Activated CD8-positive, alpha-beta memory T cell treated with anti-CD3 and anti-CD28 coated beads, Interleukin-2, amount 50 U/mL, for 24 hours (primary cell): ENCODE results near the gene GPR162.

ENCODE experiments used
- DNase-seq: peaks from one replicate; pipeline ENCODE4 v3.0.0-alpha.2; 2020; ENCODE audit errors: extremely low read depth

Gene GPR162, protein sequence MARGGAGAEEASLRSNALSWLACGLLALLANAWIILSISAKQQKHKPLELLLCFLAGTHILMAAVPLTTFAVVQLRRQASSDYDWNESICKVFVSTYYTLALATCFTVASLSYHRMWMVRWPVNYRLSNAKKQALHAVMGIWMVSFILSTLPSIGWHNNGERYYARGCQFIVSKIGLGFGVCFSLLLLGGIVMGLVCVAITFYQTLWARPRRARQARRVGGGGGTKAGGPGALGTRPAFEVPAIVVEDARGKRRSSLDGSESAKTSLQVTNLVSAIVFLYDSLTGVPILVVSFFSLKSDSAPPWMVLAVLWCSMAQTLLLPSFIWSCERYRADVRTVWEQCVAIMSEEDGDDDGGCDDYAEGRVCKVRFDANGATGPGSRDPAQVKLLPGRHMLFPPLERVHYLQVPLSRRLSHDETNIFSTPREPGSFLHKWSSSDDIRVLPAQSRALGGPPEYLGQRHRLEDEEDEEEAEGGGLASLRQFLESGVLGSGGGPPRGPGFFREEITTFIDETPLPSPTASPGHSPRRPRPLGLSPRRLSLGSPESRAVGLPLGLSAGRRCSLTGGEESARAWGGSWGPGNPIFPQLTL

DNA sequence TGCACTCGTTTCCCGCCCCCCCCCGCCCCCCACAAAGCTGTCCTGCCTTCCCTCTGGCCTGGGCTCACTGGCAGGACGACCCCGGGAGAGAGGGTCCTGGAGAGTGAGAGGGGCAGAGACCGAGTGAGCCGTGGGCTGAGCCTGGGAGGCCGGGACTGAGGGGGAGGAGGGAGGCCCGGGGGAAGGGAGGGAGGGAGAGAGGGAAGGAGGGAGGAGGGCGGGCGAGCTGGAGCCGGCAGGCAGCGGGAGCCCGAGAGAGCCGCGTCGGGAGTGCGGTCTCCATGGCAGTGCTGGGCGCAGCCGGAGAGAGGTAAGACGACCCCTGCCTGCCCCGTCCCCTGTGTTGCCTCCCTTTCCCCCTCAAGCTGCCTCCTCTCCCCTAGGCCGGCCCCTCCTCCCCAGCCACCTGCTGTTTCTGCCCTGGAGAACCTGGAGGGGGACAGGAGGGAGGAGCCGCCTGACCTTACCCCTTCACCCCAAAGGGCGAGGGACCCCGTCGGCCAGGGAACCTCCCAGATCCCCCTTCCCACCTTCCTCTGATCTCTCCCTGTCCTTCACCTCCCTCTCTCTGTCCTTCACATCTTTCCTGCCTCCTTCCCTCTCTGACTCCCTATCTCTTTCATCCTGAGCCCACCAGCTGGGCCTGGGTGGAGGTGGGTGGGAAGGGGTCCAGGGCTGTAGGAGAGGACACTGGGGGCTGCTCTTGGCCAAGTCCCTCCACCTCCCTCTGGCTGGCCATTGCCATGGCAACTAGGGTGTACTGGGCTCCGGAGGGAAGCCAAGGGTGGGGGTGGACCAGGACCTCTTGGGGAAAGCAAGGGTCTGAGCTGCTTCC lies at the start of gene GPR162:
TSS of gene GPR162 (plus strand) at position 231 of the 835 bp plus-strand sequence. CDS start 2,078 bp downstream, outside the sequence.
- DNase-seq, result no peak

DNA sequence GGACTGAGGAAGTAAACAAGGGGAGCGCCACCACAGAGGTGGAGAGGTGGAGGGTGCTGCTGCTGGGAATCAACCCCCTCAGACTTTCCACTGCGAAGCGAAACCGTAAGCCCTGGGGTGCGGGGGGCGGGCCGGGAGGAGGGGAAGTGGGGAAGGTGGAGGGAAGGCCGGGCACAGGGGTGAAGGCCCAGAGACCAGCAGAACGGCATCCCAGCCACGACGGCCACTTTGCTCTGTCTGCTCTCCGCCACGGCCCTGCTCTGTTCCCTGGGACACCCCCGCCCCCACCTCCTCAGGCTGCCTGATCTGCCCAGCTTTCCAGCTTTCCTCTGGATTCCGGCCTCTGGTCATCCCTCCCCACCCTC lies 49.3 kb upstream of the GPR162 start, which contains the start of gene LAG3:
TSS of gene LAG3 (plus strand) at position 190 of the 365 bp plus-strand sequence. CDS start 333 bp downstream, outside the sequence.
- no peak for DNase-seq

DNA sequence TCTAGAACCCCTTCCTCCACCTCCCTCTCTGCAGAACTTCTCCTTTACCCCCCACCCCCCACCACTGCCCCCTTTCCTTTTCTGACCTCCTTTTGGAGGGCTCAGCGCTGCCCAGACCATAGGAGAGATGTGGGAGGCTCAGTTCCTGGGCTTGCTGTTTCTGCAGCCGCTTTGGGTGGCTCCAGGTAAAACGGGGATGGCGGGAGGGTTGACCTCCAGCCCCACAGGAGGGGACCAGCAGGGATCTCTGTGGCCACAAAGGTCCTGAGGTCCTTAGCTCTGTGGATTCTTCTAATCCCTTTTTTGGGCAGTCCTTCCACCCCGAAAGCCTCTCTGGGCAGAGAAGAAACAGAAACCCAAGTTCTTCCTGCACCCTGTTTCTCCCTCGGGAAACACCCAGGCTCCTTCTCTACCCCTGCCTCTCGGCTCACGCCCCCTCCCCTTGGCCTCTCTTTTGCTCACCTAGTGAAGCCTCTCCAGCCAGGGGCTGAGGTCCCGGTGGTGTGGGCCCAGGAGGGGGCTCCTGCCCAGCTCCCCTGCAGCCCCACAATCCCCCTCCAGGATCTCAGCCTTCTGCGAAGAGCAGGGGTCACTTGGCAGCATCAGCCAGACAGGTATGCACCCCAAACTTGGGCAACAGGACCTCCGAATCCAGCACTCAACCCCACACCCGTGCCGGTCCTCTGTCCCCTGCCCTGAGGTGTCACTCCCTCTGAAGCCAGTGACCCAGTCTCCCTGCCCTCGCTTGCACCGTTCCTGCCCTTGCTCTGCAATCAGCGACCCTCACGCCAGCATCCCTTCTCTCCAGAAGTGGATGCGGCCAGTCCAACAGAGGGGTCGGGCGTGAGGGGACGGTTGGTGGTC lies 48.7 kb upstream of the GPR162 start:
- no peak for DNase-seq

DNA sequence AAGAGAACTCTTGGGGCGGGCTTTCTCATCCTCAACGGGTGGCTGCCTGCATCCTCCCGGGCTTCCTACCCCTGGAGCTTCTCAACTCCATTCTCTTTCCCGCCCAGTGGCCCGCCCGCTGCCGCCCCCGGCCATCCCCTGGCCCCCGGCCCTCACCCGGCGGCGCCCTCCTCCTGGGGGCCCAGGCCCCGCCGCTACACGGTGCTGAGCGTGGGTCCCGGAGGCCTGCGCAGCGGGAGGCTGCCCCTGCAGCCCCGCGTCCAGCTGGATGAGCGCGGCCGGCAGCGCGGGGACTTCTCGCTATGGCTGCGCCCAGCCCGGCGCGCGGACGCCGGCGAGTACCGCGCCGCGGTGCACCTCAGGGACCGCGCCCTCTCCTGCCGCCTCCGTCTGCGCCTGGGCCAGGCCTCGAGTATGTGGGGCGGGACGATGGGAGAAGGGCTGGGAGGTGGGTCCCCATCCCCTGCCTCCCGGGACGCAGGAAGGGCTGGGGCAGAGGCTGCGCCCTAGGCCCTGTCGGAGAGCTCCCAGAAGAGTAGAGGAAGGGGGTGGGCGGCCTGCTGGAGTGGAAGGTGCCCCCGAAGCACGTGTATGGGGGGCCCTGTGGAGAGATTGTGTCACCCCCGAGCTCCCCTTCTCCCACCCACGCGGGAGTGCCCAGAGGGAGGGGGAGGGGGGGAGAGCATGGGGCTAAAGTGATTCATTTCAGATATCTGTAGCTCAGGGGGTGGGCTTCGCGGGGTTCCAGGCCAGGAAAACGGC lies 47.9 kb upstream of the GPR162 start:
- peak; percentile 54 for DNase-seq

DNA sequence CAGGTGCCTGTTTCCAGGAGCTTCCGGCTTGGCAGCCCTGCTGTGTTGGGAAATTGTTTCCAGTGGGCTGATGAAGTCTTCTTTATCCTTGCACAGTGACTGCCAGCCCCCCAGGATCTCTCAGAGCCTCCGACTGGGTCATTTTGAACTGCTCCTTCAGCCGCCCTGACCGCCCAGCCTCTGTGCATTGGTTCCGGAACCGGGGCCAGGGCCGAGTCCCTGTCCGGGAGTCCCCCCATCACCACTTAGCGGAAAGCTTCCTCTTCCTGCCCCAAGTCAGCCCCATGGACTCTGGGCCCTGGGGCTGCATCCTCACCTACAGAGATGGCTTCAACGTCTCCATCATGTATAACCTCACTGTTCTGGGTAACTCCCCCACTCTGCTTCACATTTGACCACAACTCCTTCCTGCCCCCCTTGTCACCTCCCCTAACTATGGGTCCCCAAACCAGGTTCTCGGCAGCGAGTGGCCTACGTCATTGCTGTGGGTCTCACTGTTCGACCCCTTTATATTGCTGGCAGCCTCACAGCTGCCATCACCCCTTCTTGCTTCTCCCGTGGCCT lies 47.0 kb upstream of the GPR162 start:
- DNase-seq, result no peak

DNA sequence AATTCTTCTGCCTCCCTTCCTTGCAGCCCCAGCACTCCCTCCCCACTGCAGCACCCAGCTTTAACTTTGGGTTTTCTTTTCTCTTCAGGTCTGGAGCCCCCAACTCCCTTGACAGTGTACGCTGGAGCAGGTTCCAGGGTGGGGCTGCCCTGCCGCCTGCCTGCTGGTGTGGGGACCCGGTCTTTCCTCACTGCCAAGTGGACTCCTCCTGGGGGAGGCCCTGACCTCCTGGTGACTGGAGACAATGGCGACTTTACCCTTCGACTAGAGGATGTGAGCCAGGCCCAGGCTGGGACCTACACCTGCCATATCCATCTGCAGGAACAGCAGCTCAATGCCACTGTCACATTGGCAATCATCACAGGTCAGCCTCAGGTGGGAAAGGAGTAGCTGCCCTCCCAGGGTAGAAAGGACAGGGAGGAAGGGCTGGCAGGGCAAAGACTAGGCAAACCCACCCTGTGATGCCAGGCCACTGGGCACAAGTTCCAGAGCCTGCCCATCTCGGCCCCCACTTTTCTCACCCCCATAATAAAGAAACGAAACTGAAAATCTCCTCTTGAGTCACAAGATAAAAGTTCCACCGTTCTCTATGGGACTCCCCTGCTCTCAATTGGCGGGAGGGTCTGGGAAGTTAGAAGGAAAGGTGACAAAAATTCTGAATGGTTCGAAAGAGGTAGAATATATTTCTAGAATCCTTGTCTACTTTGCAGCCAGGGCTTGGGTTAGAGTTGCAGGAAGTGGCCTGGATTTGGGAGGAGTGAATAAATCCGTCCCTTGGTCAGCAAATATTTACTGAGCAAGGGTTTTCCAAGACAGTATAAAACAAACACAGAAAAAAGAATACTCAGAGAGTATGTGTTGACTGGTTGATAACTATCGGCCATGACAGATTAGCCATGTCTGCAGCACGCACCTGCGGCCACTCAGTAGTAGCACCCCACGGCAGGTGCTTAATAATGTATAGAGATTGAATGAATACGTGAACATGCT lies 46.1 kb upstream of the GPR162 start:
- no peak for DNase-seq

DNA sequence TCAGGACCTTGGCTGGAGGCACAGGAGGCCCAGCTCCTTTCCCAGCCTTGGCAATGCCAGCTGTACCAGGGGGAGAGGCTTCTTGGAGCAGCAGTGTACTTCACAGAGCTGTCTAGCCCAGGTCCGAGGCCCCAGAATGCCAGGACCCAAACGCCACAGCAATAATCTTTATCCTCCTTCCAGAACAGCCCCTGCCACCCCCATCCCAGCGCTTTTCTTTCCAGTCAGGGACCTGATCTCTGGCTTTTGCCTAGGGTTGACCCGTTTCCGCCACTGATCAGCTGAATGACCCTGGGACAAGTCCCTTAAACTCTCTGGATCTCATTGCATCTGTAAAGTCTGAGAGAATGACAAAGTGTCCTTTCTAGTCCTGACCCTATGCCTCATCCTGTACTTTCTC lies 44.2 kb upstream of the GPR162 start:
- DNase-seq, result no peak

DNA sequence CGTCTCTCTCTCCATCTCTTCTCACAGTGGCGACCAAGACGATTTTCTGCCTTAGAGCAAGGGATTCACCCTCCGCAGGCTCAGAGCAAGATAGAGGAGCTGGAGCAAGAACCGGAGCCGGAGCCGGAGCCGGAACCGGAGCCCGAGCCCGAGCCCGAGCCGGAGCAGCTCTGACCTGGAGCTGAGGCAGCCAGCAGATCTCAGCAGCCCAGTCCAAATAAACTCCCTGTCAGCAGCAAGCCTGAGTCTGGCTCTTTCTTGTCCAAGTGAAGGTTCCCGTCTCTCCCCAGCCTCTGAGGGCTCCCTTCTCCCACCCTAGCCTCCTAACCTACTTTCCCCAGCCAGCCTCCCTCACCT lies 43.4 kb upstream of the GPR162 start:
- DNase-seq, result no peak

DNA sequence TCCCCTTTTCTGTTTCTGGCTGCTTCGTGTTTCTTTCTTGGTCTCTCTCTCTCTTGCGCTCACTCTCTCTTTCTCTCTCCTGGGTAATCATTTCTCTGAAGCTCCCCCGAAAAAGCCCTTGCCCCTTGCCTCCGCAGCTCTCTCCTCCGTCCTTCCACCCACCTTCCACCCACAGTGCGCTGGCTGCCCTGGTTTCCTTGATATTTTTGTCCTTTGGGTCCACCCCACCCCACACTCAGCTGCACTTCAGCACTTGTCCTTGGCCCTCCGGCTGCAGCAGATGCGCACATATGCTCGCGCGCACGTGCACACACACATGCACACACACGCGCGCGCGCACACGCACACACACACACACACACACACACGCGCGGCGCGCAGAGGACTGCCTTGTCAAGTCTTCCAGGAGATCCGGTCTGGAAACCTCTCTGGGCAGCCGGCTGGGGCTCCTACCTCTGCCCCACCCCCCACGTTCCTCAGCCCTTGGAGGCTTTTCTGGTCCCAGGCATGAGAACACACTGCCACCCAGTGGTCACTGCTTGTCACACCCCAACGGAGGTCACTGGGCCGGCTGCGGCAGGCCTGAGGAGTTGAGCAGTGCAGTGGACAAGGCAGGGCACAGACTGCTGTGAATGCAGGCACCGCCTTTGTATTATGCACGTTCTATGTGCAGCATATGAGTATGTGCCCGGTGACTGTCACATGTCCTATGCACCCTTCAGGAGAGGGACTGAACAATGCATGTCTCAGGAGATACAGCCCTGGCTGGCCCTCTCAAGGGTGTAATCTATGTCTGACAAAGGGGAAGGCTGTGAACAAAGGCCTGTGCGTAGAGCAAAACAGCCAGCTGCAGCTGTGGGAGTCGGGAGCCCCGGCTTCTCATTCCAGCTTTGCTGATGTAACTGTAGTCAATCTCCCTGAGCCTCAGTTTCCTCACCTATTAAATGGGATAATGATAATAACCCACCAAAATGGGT lies 42.8 kb upstream of the GPR162 start:
- DNase-seq, result peak; percentile 77

DNA sequence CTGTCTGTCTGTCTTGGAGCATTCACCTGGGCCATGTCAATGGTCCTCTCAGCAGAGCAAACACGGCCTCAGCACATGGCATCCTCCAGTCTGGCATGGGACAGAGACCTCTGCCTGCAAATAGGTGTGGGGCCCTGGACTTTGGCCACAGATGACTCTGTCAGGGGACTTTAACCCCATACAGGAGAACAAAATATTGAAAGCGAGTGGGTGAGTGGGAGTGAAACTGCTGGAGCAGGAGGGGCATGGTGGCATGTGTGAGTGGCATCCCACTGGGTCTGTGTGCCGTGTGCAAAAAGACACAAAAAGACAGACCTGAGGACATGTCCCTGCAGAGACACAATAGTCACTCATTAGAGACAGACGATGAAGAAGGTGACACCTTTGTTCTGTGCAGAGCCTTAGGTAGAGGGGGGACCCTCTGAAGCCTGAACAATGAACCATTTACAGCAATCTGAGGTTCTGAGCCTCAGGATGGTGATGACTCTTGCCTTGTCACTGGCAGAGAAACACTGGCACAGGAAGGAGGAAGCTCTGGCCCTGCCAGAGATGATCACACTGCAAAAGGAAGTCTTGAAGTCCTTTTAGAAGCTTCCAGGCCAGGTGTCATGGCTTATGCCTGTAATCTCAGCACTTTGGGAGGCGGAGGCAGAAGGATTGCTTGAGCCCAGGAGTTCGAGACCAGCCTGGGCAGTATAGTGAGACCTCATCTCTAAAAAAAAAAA lies 41.8 kb upstream of the GPR162 start:
- no peak for DNase-seq

DNA sequence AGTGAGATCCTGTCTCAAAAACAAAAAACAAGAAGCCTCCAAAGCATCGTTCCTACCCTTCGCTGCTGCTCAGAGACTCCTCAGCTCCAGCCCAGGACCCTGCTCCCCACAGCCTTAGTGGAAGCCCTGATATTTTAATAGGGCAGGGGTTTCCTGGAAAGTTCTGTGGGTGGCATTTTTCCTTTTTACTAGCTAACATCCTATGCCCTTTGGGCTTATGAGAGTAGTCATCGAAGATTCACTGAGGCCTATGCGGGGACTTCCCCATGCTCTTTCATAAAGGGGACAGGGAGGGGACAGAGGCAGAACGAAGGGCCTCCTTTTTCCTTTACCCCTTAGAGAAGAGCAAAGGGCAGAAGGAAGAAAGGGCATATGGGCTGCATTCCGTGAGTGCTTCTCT lies 41.0 kb upstream of the GPR162 start:
- DNase-seq, result no peak

DNA sequence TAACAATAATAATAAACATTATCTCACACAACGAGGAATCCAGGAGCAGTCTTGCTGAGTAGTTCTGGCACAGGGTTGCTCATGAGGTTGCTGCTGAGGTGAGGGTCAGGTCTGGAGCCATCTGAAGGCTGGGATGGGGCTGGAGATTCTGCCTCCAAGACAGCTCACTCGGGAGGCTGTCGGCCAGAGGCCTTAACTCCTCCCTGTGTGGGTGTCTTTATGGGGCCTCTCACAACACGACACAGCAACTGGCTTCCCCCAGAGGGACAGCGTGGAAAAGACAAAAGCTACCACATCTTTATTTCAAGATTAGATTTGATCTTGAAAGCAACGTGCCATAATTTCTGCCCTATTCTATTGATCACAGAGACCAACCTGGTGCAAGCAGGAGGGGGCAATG lies 39.5 kb upstream of the GPR162 start:
- no peak for DNase-seq

DNA sequence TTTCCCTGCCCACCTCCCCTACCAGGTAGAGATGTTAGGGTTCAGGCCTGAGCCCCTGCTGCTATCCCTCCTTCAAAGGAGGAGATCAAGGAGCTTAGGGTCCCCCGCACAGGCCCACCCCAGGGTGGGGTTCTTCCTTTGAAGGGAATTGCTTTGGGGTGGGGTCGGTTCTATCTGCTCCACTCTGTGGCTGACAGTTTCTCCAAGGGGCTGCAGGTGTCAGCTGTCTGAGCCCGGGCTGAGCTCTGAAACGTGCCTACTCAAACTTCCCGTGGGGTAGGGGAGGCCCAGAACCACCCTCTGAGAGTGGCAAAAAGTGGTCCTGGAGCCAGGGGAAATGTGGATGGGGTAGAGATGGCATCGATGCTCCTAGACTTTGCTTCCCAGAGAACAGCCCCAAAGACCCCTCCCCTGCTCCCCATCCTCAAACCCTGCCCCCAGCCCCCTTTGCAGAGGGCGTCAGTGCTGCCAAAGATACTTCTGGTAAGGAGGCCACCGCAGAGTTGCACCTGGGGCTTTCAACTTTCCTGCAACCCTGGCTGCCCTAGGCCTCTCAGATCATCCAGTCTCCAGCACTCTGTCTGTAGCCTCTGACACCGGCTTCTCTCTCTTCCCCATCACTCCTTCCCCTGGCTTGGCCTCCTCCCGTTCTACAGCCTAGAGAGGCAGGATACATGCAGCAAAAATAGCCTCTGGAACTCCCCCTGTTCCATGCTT lies 38.6 kb upstream of the GPR162 start:
- no peak for DNase-seq

DNA sequence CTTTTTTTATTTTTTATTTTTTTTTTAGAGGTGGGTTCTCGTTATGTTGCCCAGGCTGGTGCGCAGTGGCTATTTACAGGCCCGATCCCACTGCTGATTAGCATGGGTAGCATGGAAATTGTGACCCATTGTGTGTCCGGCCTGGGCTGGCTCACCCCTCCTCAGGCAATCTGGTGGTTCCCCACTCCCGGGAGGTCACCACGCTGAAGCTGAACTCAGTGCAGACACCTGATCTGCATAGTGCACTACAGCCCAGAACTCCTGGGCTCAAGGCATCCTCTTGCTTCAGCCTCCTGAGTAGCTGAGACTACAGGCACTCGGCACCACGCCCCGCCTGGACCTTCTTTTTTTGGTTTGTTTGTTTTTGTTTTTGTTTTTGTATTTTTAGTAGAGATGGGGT lies 37.8 kb upstream of the GPR162 start:
- DNase-seq, result no peak

DNA sequence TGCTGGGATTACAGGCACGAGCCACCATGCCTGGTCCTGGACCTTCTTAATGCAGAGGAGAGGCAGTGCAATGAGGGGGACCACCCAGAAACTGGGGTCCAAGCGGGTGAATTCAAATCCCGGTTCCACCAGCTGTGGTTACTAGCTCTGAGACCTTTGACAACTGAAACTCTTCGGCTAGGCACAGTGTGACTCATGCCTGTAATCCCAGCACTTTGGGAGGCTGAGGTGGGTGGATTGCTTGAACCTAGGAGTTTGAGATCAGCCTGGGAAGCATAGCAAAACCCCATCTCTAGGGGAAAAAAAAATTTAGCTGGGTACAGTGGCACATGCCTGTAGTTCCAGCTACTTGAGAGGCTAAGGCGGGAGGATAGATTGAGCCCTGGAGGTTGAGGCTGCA lies 37.3 kb upstream of the GPR162 start:
- DNase-seq, result no peak

DNA sequence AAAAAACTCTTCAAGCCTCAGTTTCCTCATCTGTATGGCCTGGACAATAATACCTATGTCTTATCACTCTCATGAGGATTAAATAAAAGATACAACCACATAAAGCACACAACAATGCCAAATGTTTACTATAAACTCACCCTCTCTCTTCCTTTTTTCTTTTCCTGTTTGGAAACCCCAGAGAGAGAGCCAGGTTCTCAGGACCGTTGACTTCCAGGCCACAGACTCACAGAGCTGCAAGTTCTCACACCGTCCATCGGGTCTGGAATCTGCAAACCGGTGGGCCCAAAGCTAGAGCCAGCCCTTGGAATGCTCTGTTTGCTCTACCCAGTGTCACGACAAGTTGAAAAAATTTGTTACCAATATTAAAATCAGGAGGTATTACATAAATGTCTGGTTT lies 36.9 kb upstream of the GPR162 start:
- no peak for DNase-seq
